ENCODE measurements around the gene ASTN2.

ASTN2 gene

GRCh38 chr9:117414906-117415331, at the start of gene ASTN2:
Gene ASTN2 (minus strand): TSS chr9:117415057. CDS start chr9:117414938, 119 bp downstream.
- DNase-seq (ENCODE audit: low read depth), result no peak

- DNase-seq (ENCODE audit: low read depth), result no peak
Observed at GRCh38 chr9:117462861-117463260, 48.0 kb upstream of the ASTN2 start.

GRCh38 chr9:117461386-117461785, 46.5 kb upstream of the ASTN2 start:
- no peak for DNase-seq (ENCODE audit: low read depth)

- DNase-seq (ENCODE audit: low read depth), result no peak
Observed at GRCh38 chr9:117460743-117461142, 45.9 kb upstream of the ASTN2 start.

GRCh38 chr9:117459913-117460312, 45.1 kb upstream of the ASTN2 start:
- DNase-seq (ENCODE audit: low read depth), result no peak

GRCh38 chr9:117458066-117458465, 43.2 kb upstream of the ASTN2 start:
- DNase-seq (ENCODE audit: low read depth), result no peak

GRCh38 chr9:117454711-117455110, 39.9 kb upstream of the ASTN2 start:
- no peak for DNase-seq (ENCODE audit: low read depth)

GRCh38 chr9:117453737-117454136, 38.9 kb upstream of the ASTN2 start:
- DNase-seq (ENCODE audit: low read depth), result no peak

- no peak for DNase-seq (ENCODE audit: low read depth)
Observed at GRCh38 chr9:117451311-117451710, 36.5 kb upstream of the ASTN2 start.

GRCh38 chr9:117448066-117448465, 33.2 kb upstream of the ASTN2 start:
- no peak for DNase-seq (ENCODE audit: low read depth)

- DNase-seq (ENCODE audit: low read depth), result no peak
Observed at GRCh38 chr9:117445631-117446030, 30.8 kb upstream of the ASTN2 start.

- DNase-seq (ENCODE audit: low read depth), result no peak
Observed at GRCh38 chr9:117444501-117444900, 29.6 kb upstream of the ASTN2 start.

- no peak for DNase-seq (ENCODE audit: low read depth)
Observed at GRCh38 chr9:117437283-117437682, 22.4 kb upstream of the ASTN2 start.

- DNase-seq (ENCODE audit: low read depth), result no peak
Observed at GRCh38 chr9:117435630-117436261, 20.9 kb upstream of the ASTN2 start.

GRCh38 chr9:117434566-117434965, 19.7 kb upstream of the ASTN2 start:
- DNase-seq (ENCODE audit: low read depth), result no peak

- DNase-seq (ENCODE audit: low read depth), result no peak
Observed at GRCh38 chr9:117430813-117431212, 16.0 kb upstream of the ASTN2 start.

GRCh38 chr9:117427357-117427913, 12.6 kb upstream of the ASTN2 start:
- no peak for DNase-seq (ENCODE audit: low read depth)

GRCh38 chr9:117425566-117425965, 10.7 kb upstream of the ASTN2 start:
- DNase-seq (ENCODE audit: low read depth), result no peak

- no peak for DNase-seq (ENCODE audit: low read depth)
Observed at GRCh38 chr9:117424291-117424690, 9.4 kb upstream of the ASTN2 start.

- no peak for DNase-seq (ENCODE audit: low read depth)
Observed at GRCh38 chr9:117418111-117418510, 3.3 kb upstream of the ASTN2 start.

- no peak for DNase-seq (ENCODE audit: low read depth)
Observed at GRCh38 chr9:117416856-117417255, 2.0 kb upstream of the ASTN2 start.

- DNase-seq (ENCODE audit: low read depth), result no peak
Observed at GRCh38 chr9:117415358-117415914, 579 bp upstream of the ASTN2 start.

GRCh38 chr9:117414220-117414905, 494 bp downstream of the ASTN2 start:
- no peak for DNase-seq (ENCODE audit: low read depth)
